Brain microvascular endothelial cell (primary cell): ENCODE measurements around the gene GATA3.

Experiments used
- DNase-seq: peaks from one replicate; pipeline ENCODE4 v3.0.0-alpha.2; 2020
- H3K27ac ChIP-seq: fragments of 250-450 bp; sonication (Bioruptor Pico); 2 replicates; pipeline ENCODE4 v1.5.1; 2020; ENCODE audit warnings: mild to moderate bottlenecking, moderate library complexity
- H3K27me3 ChIP-seq: fragments of 250-450 bp; sonication (Bioruptor Pico); replicated peaks from 2 replicates; pipeline ENCODE4 v1.5.1; 2020; ENCODE audit warnings: mild to moderate bottlenecking
- H3K36me3 ChIP-seq: fragments of 250-450 bp; sonication (Bioruptor Pico); replicated peaks from 2 replicates; pipeline ENCODE4 v1.5.1; 2020; ENCODE audit warnings: mild to moderate bottlenecking
- H3K4me3 ChIP-seq: 2 replicates; pipeline ENCODE4 v1.5.1; 2011; ENCODE audit warnings: low read depth, mild to moderate bottlenecking, control low read depth, low read length, moderate library complexity
- in situ Hi-C: cut with HindIII; loops from 2 replicates; pipeline ENCODE4 v1.10.0; 2017; ENCODE audit warnings: low sequenced_read_pairs, low pct_ligation_motif_present
- TF ChIP-seq, protein P1 (sequence below): IDR thresholded peaks from 2 replicates; pipeline ENCODE4 v1.5.1; 2011; ENCODE audit warnings: low read depth, mild to moderate bottlenecking, moderate library complexity, low read length, control low read depth, inconsistent platforms; ENCODE audit errors: missing control alignments

The GATA3 gene

DNA sequence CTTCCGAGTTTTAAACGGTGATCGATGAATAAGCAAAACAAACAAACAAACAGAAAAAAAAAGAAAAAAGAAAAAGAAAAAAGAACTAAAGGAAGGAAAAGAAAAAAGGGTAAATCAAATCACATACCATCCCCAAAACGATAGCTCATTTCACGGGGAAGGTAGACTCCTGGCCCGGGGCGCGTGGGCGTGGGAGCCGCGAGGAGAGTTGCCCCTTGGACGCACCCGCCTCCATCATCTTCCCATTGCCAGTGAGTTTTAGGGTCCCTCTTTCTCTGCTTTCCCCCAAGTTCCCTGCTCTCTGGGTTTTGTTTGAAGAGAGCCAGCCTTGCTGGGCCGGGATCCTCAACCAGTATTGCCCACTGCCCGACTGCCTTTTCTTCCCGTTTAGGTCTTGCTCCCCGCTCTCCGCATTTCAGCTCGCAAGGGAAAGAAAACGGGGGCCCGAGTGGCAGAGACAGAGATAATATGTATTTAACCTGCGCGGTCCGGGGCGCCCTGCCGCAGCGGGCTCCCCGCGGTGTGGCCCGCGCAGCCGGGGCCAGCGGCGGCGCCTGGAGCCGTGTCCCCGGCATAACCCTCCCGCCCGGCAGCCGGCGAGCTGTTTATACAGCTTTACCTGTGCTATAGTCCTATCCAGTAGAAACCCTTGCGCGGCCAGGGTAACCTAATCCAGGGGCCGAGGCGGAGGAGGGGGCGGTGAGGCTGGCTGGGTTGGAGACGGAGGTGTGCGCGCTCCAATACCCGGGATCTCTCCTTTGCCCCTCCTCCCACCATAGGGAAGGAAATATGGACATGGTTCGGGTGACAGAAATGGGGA lies 5.2 kb upstream of the GATA3 start:
- TF ChIP-seq, protein P1, sequence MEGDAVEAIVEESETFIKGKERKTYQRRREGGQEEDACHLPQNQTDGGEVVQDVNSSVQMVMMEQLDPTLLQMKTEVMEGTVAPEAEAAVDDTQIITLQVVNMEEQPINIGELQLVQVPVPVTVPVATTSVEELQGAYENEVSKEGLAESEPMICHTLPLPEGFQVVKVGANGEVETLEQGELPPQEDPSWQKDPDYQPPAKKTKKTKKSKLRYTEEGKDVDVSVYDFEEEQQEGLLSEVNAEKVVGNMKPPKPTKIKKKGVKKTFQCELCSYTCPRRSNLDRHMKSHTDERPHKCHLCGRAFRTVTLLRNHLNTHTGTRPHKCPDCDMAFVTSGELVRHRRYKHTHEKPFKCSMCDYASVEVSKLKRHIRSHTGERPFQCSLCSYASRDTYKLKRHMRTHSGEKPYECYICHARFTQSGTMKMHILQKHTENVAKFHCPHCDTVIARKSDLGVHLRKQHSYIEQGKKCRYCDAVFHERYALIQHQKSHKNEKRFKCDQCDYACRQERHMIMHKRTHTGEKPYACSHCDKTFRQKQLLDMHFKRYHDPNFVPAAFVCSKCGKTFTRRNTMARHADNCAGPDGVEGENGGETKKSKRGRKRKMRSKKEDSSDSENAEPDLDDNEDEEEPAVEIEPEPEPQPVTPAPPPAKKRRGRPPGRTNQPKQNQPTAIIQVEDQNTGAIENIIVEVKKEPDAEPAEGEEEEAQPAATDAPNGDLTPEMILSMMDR: no peak
- no peak overlapping the region for H3K27ac ChIP-seq
- H3K4me3 ChIP-seq: no peak overlapping the region
- H3K36me3 ChIP-seq: no peaks in the 10 kb centered on the region
- DNase-seq: no peak
- H3K27me3 ChIP-seq: peaks cover 94% of the 10 kb centered on the region
- in situ Hi-C loops: no loop called here

DNA sequence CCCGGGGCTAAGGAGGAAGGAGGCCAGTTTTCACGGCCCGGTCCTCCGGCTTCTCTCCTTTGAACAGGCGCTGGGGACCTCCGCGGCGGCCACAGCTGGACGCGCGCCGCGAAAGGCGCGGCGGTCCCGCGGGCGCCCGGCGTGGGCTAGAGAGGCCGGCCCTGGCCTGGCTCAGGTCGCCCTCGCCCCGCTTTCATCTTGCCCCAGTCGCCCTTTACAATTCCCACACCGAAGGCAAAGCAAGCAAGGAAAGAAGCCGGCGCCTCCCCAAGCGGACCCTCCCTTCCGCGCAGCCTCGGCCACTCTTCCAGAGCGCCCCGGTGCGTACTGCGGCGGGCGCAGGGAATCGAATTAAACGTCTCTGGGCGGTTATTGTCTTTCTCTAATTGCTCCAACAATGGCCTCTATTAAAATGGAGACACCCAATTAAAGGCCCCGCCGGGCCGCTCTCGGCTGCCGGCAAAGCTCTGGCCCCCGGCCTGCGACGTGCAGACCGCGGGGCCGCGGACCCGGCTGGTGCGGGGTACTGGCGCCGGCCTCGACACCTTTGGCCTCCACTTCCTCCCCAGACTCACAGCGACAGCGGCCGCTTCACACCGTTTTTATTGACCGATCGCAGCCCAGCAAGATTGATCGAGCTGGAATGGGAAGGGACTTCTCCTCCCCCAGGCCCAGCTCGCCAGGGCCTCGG lies 4.5 kb upstream of the GATA3 start:
- no peak for DNase-seq
- H3K36me3 ChIP-seq: no peaks in the 10 kb centered on the region
- peaks cover 90% of the 10 kb centered on the region for H3K27me3 ChIP-seq
- no peak overlapping the region for H3K4me3 ChIP-seq
- H3K27ac ChIP-seq: no peak overlapping the region
- in situ Hi-C loops: no loop called here
- TF ChIP-seq, protein P1: no peak

DNA sequence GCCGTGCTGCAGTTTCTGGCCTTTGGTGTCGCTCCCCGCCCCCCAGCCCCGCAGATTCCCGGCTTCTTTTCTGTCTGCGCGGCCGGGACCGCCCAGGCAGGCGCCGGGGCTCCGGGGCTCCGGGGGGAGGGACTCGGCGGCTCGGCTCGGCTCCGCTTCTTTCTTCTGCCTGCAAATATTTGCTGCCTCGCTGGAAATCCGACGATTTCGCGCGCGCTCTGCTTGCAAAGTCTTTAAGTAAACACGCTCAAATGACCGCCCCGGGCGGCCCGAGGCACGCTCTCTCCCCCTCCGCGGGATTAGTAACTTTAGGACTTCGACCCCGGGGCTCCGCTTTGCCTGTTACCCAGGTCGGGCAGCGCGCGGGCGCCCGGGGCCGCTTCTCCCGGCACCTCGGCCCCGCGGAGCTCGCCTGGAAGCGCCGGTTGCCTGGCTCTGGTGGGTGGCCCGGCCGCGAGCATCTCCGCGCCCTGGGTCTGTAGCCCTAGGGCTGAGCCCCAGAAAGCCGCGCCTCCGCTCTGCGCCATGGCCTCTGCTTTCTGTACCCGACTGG lies 3.9 kb upstream of the GATA3 start:
- no peak overlapping the region for H3K27ac ChIP-seq
- in situ Hi-C loops: no loop called here
- no peak overlapping the region for H3K4me3 ChIP-seq
- H3K27me3 ChIP-seq: peaks cover 90% of the 10 kb centered on the region
- no peak for DNase-seq
- TF ChIP-seq, protein P1: no peak
- no peaks in the 10 kb centered on the region for H3K36me3 ChIP-seq

DNA sequence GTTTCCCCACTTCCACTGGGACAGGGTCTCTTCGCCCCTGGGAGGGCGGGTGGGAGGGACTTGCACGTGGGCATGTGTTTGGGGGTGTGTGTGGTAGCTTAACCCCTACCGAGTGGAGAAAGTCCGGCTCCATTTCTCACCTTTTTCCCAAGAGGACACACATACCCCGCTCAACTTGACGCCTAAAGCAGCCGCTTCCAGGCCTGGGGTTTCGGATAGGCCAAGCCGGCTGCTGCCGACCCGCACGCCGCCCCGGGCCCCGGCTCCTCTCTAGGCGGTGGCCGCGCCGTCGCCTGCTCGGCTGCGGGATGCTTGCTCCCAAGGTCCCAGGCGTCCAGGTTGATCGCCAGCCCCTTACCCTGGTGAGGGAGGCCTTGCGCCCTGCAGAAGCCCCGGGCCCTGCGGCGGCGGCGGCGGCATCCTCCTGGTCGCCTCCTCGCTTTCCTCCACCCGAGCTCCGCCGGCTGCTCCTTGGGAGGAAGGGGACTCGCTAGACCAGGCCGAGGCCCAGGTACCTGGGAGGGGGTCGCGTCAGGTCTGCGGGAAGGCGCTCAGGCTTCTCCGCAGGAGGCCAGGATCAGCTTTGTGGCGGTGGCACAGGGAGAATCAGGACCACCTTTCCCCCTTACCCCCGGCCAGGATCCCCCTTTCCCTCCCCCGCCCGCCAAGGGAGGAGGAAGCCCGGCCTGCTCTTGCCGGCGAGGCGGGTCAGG lies 3.2 kb upstream of the GATA3 start:
- Histone ChIP-seq H3K27me3 (peaks cover 90% of the 10 kb centered on the region), H3K36me3 (no peaks in the 10 kb centered on the region), H3K27ac (no peak overlapping the region), H3K4me3 (no peak overlapping the region)
- TF ChIP-seq, protein P1: no peak
- DNase-seq: no peak
- in situ Hi-C loops: no loop called here

DNA sequence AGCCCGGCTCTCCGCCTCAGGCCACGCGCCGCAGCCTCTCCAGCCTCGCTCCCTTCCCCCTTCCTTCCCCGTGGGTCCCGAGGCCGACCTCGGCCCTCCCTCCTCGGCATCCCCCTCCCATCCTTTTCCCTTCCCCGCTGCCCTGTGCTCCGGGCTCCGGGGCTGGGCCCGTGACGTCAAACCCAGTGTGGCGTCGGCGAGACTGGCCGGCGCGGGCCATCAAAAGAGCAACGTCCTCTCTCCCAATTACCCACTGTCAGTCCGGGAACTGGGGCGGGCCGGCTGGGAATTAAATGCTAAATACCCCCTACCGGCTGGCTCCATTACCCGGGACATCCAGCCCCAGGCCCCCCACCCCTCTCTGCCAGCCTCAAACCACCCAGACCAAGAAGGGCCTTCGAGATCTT lies 2.6 kb upstream of the GATA3 start:
- peaks cover 90% of the 10 kb centered on the region for H3K27me3 ChIP-seq
- no peak overlapping the region for H3K27ac ChIP-seq
- DNase-seq: no peak
- no peaks in the 10 kb centered on the region for H3K36me3 ChIP-seq
- TF ChIP-seq, protein P1: no peak
- in situ Hi-C loops: no loop called here
- no peak overlapping the region for H3K4me3 ChIP-seq
